ENCODE results near the gene MUC5AC. TPM values are rescaled to one million over a fixed set of nuclear protein-coding genes. Genes with fewer than 3 reads are reported as not detected.
"Not testable (repeated sequence)": the region's sequence is repeated elsewhere in the genome, so short reads cannot be mapped to it uniquely, and the experiment has no call there.

The MUC5AC gene
- total RNA-seq, 1 experiment from 2014 or later: under 0.01 TPM

- H2AFZ ChIP-seq (ENCODE audit: low read depth, low read length, poor library complexity, severe bottlenecking); H3K4me3 ChIP-seq (replicated peaks in 1 of 2; ENCODE audit: low read depth in 1 of 2, low read length in 2 of 2); POLR2A ChIA-PET; CTCF ChIA-PET; H3K4me1 ChIP-seq (ENCODE audit: control insufficient read depth in 1 of 2, insufficient read depth in 2 of 2, low read length in 2 of 2); H3K27ac ChIP-seq (ENCODE audit: low read depth, low read length); H3K9me2 ChIP-seq (ENCODE audit: insufficient read depth); H3K4me2 ChIP-seq (ENCODE audit: low read length); H3K27me3 ChIP-seq (ENCODE audit: insufficient read depth, low read length); intact Hi-C loops (cut with micrococcal nuclease); RAD21 ChIA-PET (ENCODE audit: low non-redundant PET in 1 of 2, low total read pairs in 2 of 2, uncharacterized antibody in 2 of 2, unreplicated experiment in 2 of 2); DNase-seq (ENCODE audit: low read depth, low spot score); H3K9me3 ChIP-seq (ENCODE audit: control insufficient read depth in 1 of 2, insufficient read depth in 1 of 2, low read depth in 1 of 2, low read length in 2 of 2); H3K79me2 ChIP-seq (ENCODE audit: insufficient read depth, low read length); ATAC-seq; BruUV-seq (replicated peaks); H3K9ac ChIP-seq (ENCODE audit: low read length); H4K20me1 ChIP-seq (ENCODE audit: insufficient read depth); H3K36me3 ChIP-seq (ENCODE audit: control insufficient read depth in 1 of 2, insufficient read depth in 2 of 2, low read length in 2 of 2): not testable (repeated sequence)
These were observed 88.0 kb downstream of the MUC5AC start for GRCh38 chr11:1245717-1246116.

- H2AFZ ChIP-seq (ENCODE audit: low read depth, low read length, poor library complexity, severe bottlenecking); CTCF ChIA-PET; intact Hi-C loops (cut with micrococcal nuclease); H3K9me2 ChIP-seq (ENCODE audit: insufficient read depth); H3K4me3 ChIP-seq (replicated peaks in 1 of 2; ENCODE audit: low read depth in 1 of 2, low read length in 2 of 2); POLR2A ChIA-PET; H3K4me2 ChIP-seq (ENCODE audit: low read length); H3K27me3 ChIP-seq (ENCODE audit: insufficient read depth, low read length); H3K9ac ChIP-seq (ENCODE audit: low read length); DNase-seq (ENCODE audit: low read depth, low spot score); H3K36me3 ChIP-seq (ENCODE audit: control insufficient read depth in 1 of 2, insufficient read depth in 2 of 2, low read length in 2 of 2); BruUV-seq (replicated peaks); RAD21 ChIA-PET (ENCODE audit: low non-redundant PET in 1 of 2, low total read pairs in 2 of 2, uncharacterized antibody in 2 of 2, unreplicated experiment in 2 of 2); ATAC-seq; H3K79me2 ChIP-seq (ENCODE audit: insufficient read depth, low read length); H4K20me1 ChIP-seq (ENCODE audit: insufficient read depth); H3K4me1 ChIP-seq (ENCODE audit: control insufficient read depth in 1 of 2, insufficient read depth in 2 of 2, low read length in 2 of 2); H3K27ac ChIP-seq (ENCODE audit: low read depth, low read length); H3K9me3 ChIP-seq (ENCODE audit: control insufficient read depth in 1 of 2, insufficient read depth in 1 of 2, low read depth in 1 of 2, low read length in 2 of 2): not testable (repeated sequence)
These were observed 88.5 kb downstream of the MUC5AC start for GRCh38 chr11:1246301-1246700.

GRCh38 chr11:1247026-1247425, 89.3 kb downstream of the MUC5AC start:
- H3K9ac ChIP-seq (ENCODE audit: low read length); H3K9me2 ChIP-seq (ENCODE audit: insufficient read depth); BruUV-seq (replicated peaks); POLR2A ChIA-PET; H3K4me2 ChIP-seq (ENCODE audit: low read length); intact Hi-C loops (cut with micrococcal nuclease); H3K4me3 ChIP-seq (replicated peaks in 1 of 2; ENCODE audit: low read depth in 1 of 2, low read length in 2 of 2); H3K27ac ChIP-seq (ENCODE audit: low read depth, low read length); RAD21 ChIA-PET (ENCODE audit: low non-redundant PET in 1 of 2, low total read pairs in 2 of 2, uncharacterized antibody in 2 of 2, unreplicated experiment in 2 of 2); CTCF ChIA-PET; H3K27me3 ChIP-seq (ENCODE audit: insufficient read depth, low read length); H3K36me3 ChIP-seq (ENCODE audit: control insufficient read depth in 1 of 2, insufficient read depth in 2 of 2, low read length in 2 of 2); H3K79me2 ChIP-seq (ENCODE audit: insufficient read depth, low read length); H3K4me1 ChIP-seq (ENCODE audit: control insufficient read depth in 1 of 2, insufficient read depth in 2 of 2, low read length in 2 of 2); H4K20me1 ChIP-seq (ENCODE audit: insufficient read depth); H2AFZ ChIP-seq (ENCODE audit: low read depth, low read length, poor library complexity, severe bottlenecking); DNase-seq (ENCODE audit: low read depth, low spot score); ATAC-seq; H3K9me3 ChIP-seq (ENCODE audit: control insufficient read depth in 1 of 2, insufficient read depth in 1 of 2, low read depth in 1 of 2, low read length in 2 of 2): not testable (repeated sequence)

- H3K36me3 ChIP-seq (ENCODE audit: control insufficient read depth in 1 of 2, insufficient read depth in 2 of 2, low read length in 2 of 2); BruUV-seq (replicated peaks); RAD21 ChIA-PET (ENCODE audit: low non-redundant PET in 1 of 2, low total read pairs in 2 of 2, uncharacterized antibody in 2 of 2, unreplicated experiment in 2 of 2); H4K20me1 ChIP-seq (ENCODE audit: insufficient read depth); H2AFZ ChIP-seq (ENCODE audit: low read depth, low read length, poor library complexity, severe bottlenecking); DNase-seq (ENCODE audit: low read depth, low spot score); H3K79me2 ChIP-seq (ENCODE audit: insufficient read depth, low read length); H3K4me2 ChIP-seq (ENCODE audit: low read length); ATAC-seq; POLR2A ChIA-PET; H3K9ac ChIP-seq (ENCODE audit: low read length); H3K27me3 ChIP-seq (ENCODE audit: insufficient read depth, low read length); H3K9me3 ChIP-seq (ENCODE audit: control insufficient read depth in 1 of 2, insufficient read depth in 1 of 2, low read depth in 1 of 2, low read length in 2 of 2); intact Hi-C loops (cut with micrococcal nuclease); H3K9me2 ChIP-seq (ENCODE audit: insufficient read depth); CTCF ChIA-PET; H3K4me3 ChIP-seq (replicated peaks in 1 of 2; ENCODE audit: low read depth in 1 of 2, low read length in 2 of 2); H3K27ac ChIP-seq (ENCODE audit: low read depth, low read length); H3K4me1 ChIP-seq (ENCODE audit: control insufficient read depth in 1 of 2, insufficient read depth in 2 of 2, low read length in 2 of 2): not testable (repeated sequence)
These were observed 91.2 kb downstream of the MUC5AC start for GRCh38 chr11:1248951-1249350.

GRCh38 chr11:1250411-1250810, 92.7 kb downstream of the MUC5AC start:
- ATAC-seq; H3K27me3 ChIP-seq (ENCODE audit: insufficient read depth, low read length); BruUV-seq (replicated peaks); DNase-seq (ENCODE audit: low read depth, low spot score); H3K9ac ChIP-seq (ENCODE audit: low read length); H3K4me1 ChIP-seq (ENCODE audit: control insufficient read depth in 1 of 2, insufficient read depth in 2 of 2, low read length in 2 of 2); H3K27ac ChIP-seq (ENCODE audit: low read depth, low read length); intact Hi-C loops (cut with micrococcal nuclease); POLR2A ChIA-PET; H3K79me2 ChIP-seq (ENCODE audit: insufficient read depth, low read length); CTCF ChIA-PET; H3K9me2 ChIP-seq (ENCODE audit: insufficient read depth); H3K4me2 ChIP-seq (ENCODE audit: low read length); H3K9me3 ChIP-seq (ENCODE audit: control insufficient read depth in 1 of 2, insufficient read depth in 1 of 2, low read depth in 1 of 2, low read length in 2 of 2); RAD21 ChIA-PET (ENCODE audit: low non-redundant PET in 1 of 2, low total read pairs in 2 of 2, uncharacterized antibody in 2 of 2, unreplicated experiment in 2 of 2); H4K20me1 ChIP-seq (ENCODE audit: insufficient read depth); H2AFZ ChIP-seq (ENCODE audit: low read depth, low read length, poor library complexity, severe bottlenecking); H3K4me3 ChIP-seq (replicated peaks in 1 of 2; ENCODE audit: low read depth in 1 of 2, low read length in 2 of 2); H3K36me3 ChIP-seq (ENCODE audit: control insufficient read depth in 1 of 2, insufficient read depth in 2 of 2, low read length in 2 of 2): not testable (repeated sequence)
